ENCODE measurements around the gene LGR4. TPM values are rescaled to one million over a fixed set of nuclear protein-coding genes. Genes with fewer than 3 reads are reported as not detected.

Gene LGR4
- total and polyA plus RNA-seq, 2 experiments from 2014 or later: 22.6 to 99.6 TPM

DNA sequence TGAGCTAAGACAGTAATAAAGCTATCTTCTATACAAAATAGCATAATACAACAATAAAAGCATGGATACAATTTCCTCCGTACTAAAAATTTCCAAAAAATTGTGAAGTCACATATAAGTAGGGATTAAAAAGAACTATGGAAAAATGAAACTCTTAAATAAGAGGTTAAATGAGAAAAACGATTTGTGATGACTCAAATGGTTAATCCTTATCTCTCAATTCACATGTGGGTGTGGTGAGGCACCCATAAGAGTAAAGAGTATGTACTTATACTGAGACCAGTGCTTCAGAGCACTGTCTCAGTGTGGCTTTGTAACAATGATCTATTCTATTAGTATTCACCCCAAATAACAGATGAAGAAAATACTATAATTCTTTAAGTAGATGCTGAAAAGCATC is 84.6 kb downstream of the LGR4 start:
- Histone ChIP-seq H3K79me2 (replicated peaks; ENCODE audit: insufficient read depth) (peaks cover 45% of the 10 kb centered on the region), H2AFZ (no peak overlapping the region), H3F3A (replicated peaks; ENCODE audit: low read depth) (no peaks in the 10 kb centered on the region), H3K4me3 (0 out of 2 replicates have a peak overlapping the region, but pooled peaks have one; percentile 15), H4K20me1 (replicated peaks; ENCODE audit: insufficient read depth) (no peaks in the 10 kb centered on the region; the same call in 1 of the 2 replicates), H3K27me3 (ENCODE audit: insufficient read depth) (no peaks in the 10 kb centered on the region), H3K4me1 (ENCODE audit: insufficient read depth) (peaks cover 65% of the 10 kb centered on the region), H3K9me2 (ENCODE audit: insufficient read depth) (no peaks in the 10 kb centered on the region), H3K4me2 (peak overlapping the region; percentile 34), H3K27ac (ENCODE audit: low read depth) (peak overlapping the region; percentile 40), H3K36me3 (ENCODE audit: insufficient read depth) (peaks cover 10% of the 10 kb centered on the region; the same call in 1 of the 2 replicates)
- peak; percentile 20; the same call in 1 of the 3 replicates for ATAC-seq
- no peaks in the 10 kb centered on the region for H3K27me3 Mint-ChIP-seq (ENCODE audit: insufficient read depth, low read depth, poor library complexity)
- no peak overlapping the region for H3K4me3 Mint-ChIP-seq
- DNase-seq (ENCODE audit: low spot score): no peak
- peaks cover 60% of the 10 kb centered on the region for H3K4me1 Mint-ChIP-seq
- H3K9me3 Mint-ChIP-seq: no peaks in the 10 kb centered on the region
- H3K27ac Mint-ChIP-seq: peak overlapping the region; percentile 65; the same call in 1 of the 2 replicates
- TF ChIP-seq CREB1 (CRISPR knock-in tag; IDR thresholded peaks at IDR 0.05; ENCODE audit: low read depth): no peak
- no peak for TF ChIP-seq EZH2 (IDR thresholded peaks at IDR 0.05; ENCODE audit: low read depth, unreplicated experiment)
- no peak for TF ChIP-seq STAT1 (IDR thresholded peaks at IDR 0.05; ENCODE audit: unreplicated experiment)
- H3K36me3 Mint-ChIP-seq (ENCODE audit: low read depth): peaks cover 16% of the 10 kb centered on the region; the same call in 2 of the 3 replicates

GRCh38 chr11:27387362-27387761 is 85.2 kb downstream of the LGR4 start:
- Histone ChIP-seq H3K4me2 (peak overlapping the region; percentile 34), H2AFZ (no peak overlapping the region), H4K20me1 (replicated peaks; ENCODE audit: insufficient read depth) (no peaks in the 10 kb centered on the region), H3K79me2 (replicated peaks; ENCODE audit: insufficient read depth) (peaks cover 39% of the 10 kb centered on the region), H3K27me3 (ENCODE audit: insufficient read depth) (no peaks in the 10 kb centered on the region), H3K36me3 (ENCODE audit: insufficient read depth) (peaks cover 10% of the 10 kb centered on the region; the same call in 1 of the 2 replicates), H3F3A (replicated peaks; ENCODE audit: low read depth) (no peaks in the 10 kb centered on the region), H3K4me3 (0 out of 2 replicates have a peak overlapping the region, but pooled peaks have one; percentile 15), H3K27ac (ENCODE audit: low read depth) (peak overlapping the region; percentile 40; the same call in 1 of the 2 replicates), H3K9me2 (ENCODE audit: insufficient read depth) (no peaks in the 10 kb centered on the region), H3K4me1 (ENCODE audit: insufficient read depth) (peaks cover 59% of the 10 kb centered on the region)
- Mint-ChIP-seq H3K4me3 (no peak overlapping the region), H3K4me1 (peaks cover 53% of the 10 kb centered on the region), H3K27ac (peak overlapping the region; percentile 17; the same call in 1 of the 2 replicates), H3K27me3 (ENCODE audit: insufficient read depth, low read depth, poor library complexity) (no peaks in the 10 kb centered on the region), H3K36me3 (ENCODE audit: low read depth) (peaks cover 16% of the 10 kb centered on the region; the same call in 2 of the 3 replicates), H3K9me3 (no peaks in the 10 kb centered on the region)
- TF ChIP-seq EZH2phosphoT487 (IDR thresholded peaks at IDR 0.05; ENCODE audit: unreplicated experiment) (no peak), EZH2 (IDR thresholded peaks at IDR 0.05; ENCODE audit: low read depth, unreplicated experiment) (no peak), JUNB (IDR thresholded peaks at IDR 0.05; ENCODE audit: unreplicated experiment) (no peak), ETS1 (IDR thresholded peaks at IDR 0.05) (no peak), REST (IDR thresholded peaks at IDR 0.05; ENCODE audit: unreplicated experiment) (no peak), STAT1 (IDR thresholded peaks at IDR 0.05; ENCODE audit: unreplicated experiment) (no peak), CREB1 (CRISPR knock-in tag; IDR thresholded peaks at IDR 0.05; ENCODE audit: low read depth) (no peak), ZNF114 (CRISPR knock-in tag; IDR thresholded peaks at IDR 0.05) (no peak)
- TF ChIP-seq, protein P1, sequence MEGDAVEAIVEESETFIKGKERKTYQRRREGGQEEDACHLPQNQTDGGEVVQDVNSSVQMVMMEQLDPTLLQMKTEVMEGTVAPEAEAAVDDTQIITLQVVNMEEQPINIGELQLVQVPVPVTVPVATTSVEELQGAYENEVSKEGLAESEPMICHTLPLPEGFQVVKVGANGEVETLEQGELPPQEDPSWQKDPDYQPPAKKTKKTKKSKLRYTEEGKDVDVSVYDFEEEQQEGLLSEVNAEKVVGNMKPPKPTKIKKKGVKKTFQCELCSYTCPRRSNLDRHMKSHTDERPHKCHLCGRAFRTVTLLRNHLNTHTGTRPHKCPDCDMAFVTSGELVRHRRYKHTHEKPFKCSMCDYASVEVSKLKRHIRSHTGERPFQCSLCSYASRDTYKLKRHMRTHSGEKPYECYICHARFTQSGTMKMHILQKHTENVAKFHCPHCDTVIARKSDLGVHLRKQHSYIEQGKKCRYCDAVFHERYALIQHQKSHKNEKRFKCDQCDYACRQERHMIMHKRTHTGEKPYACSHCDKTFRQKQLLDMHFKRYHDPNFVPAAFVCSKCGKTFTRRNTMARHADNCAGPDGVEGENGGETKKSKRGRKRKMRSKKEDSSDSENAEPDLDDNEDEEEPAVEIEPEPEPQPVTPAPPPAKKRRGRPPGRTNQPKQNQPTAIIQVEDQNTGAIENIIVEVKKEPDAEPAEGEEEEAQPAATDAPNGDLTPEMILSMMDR (conservative IDR thresholded peaks at IDR 0.05; ENCODE audit: low read depth in 2 of 2): no peak
- peak; percentile 61 for ATAC-seq
- peak; percentile 27 for DNase-seq (ENCODE audit: low spot score)

All from GM23338 (cell line).